Prostate gland (tissue), 2 donors: ENCODE measurements around the gene SLC2A2.

Source experiments
- CTCF ChIP-seq, 4 experiments: fragments of 200-600 bp in 2 of 4; fragments of 450-650 bp in 2 of 4; sonication (generic) in 2 of 4; IDR thresholded peaks; 1 replicate in 3 of 4; 2 replicates in 1 of 4; pipeline ENCODE4 v1.5.1; 2016 to 2019; ENCODE audit warnings: antibody characterized with exemption in 4 of 4, mild to moderate bottlenecking in 2 of 4, moderate library complexity in 2 of 4
- POLR2A ChIP-seq: fragments of 450-650 bp; IDR thresholded peaks from one replicate; pipeline ENCODE4 v1.6.1; 2016; ENCODE audit warnings: antibody characterized with exemption, mild to moderate bottlenecking
- POLR2AphosphoS5 ChIP-seq: sonication (generic); formaldehyde crosslinking; IDR thresholded peaks from one replicate; pipeline ENCODE4 v1.6.1; 2017; ENCODE audit warnings: antibody characterized with exemption

- TF ChIP-seq CTCF (IDR thresholded peaks at IDR 0.05) (peak in 3 of 4 experiments; percentile 30 to 73 (median 66)), POLR2AphosphoS5 (no peak), POLR2A (no peak)
Measured at GRCh38 chr3:170961616-170962400, 64.7 kb downstream of the SLC2A2 start.
